D721Med (cell line): ENCODE measurements around the gene SCN8A.

Experiments used
- DNase-seq: peaks from one replicate; pipeline ENCODE4 v3.0.0; 2011; ENCODE audit warnings: low spot score; ENCODE audit not compliant: insufficient read length
- FAIRE-seq: peaks from 2 replicates; lab custom pipeline; 2011; peaks lifted over from hg19 to GRCh38; lab: Jason Lieb, UNC
- CTCF ChIP-seq: IDR thresholded peaks from 2 replicates; pipeline ENCODE4 v1.5.1; 2012; ENCODE audit warnings: mild to moderate bottlenecking, control low read depth; ENCODE audit not compliant: insufficient read depth; ENCODE audit errors: missing control alignments

The SCN8A gene

GRCh38 chr12:51726161-51726560 lies 135.1 kb downstream of the SCN8A start:
- no peak for TF ChIP-seq CTCF
- FAIRE-seq (no peak), DNase-seq (no peak)

GRCh38 chr12:51726931-51727330 lies 135.9 kb downstream of the SCN8A start:
- no peak for FAIRE-seq
- no peak for TF ChIP-seq CTCF
- DNase-seq: no peak

- TF ChIP-seq CTCF: no peak
- FAIRE-seq (no peak), DNase-seq (no peak)
Observed at GRCh38 chr12:51729331-51729730, 138.3 kb downstream of the SCN8A start.

- no peak for TF ChIP-seq CTCF
- DNase-seq (no peak), FAIRE-seq (no peak)
Observed at GRCh38 chr12:51730745-51731144, 139.7 kb downstream of the SCN8A start.

GRCh38 chr12:51740536-51740935 lies 149.5 kb downstream of the SCN8A start:
- no peak for DNase-seq
- FAIRE-seq: no peak
- no peak for TF ChIP-seq CTCF

GRCh38 chr12:51744235-51744634 lies 153.2 kb downstream of the SCN8A start:
- TF ChIP-seq CTCF: no peak
- no peak for FAIRE-seq
- DNase-seq: no peak

- DNase-seq (no peak), FAIRE-seq (no peak)
- TF ChIP-seq CTCF: no peak
Observed at GRCh38 chr12:51744957-51745356, 153.9 kb downstream of the SCN8A start.
